NK-92 treated with Interleukin-12 subunit alpha and Interleukin-12 subunit beta, amount 100 ng/mL, for 24 hours (cell line): Measurements from ENCODE around the gene G3BP1.
"Not testable (repeated sequence)": the region's sequence is repeated elsewhere in the genome, so short reads cannot be mapped to it uniquely, and the experiment has no call there.

Experiments
- DNase-seq: peaks from one replicate; lab custom pipeline; 2025; lab: John Stamatoyannopoulos, UW

The G3BP1 gene

GRCh38 chr5:151755383-151755782 is 16.4 kb upstream of the G3BP1 start:
- DNase-seq, result no peak

GRCh38 chr5:151757233-151758140 is 14.3 kb upstream of the G3BP1 start:
- no peak for DNase-seq

GRCh38 chr5:151758141-151758429 is 13.7 kb upstream of the G3BP1 start:
- no peak for DNase-seq

GRCh38 chr5:151758430-151759241 is 13.1 kb upstream of the G3BP1 start, which contains the start of gene ATOX1:
Gene ATOX1 (minus strand): TSS chr5:151758631. CDS start chr5:151758551, 80 bp downstream.
- DNase-seq, result peak; percentile 87

GRCh38 chr5:151764801-151765200 is 7.0 kb upstream of the G3BP1 start:
- DNase-seq, result no peak

GRCh38 chr5:151766975-151767374 is 4.8 kb upstream of the G3BP1 start:
- no peak for DNase-seq

- peak; percentile 73 for DNase-seq
Observed at GRCh38 chr5:151770383-151771258, 1.1 kb upstream of the G3BP1 start.

- DNase-seq, result peak; percentile 48
Observed at GRCh38 chr5:151772029-151772845, 483 bp downstream of the G3BP1 start.

- no peak for DNase-seq
Observed at GRCh38 chr5:151772846-151773561, 1.2 kb downstream of the G3BP1 start.

GRCh38 chr5:151773951-151774350 is 2.2 kb downstream of the G3BP1 start:
- no peak for DNase-seq

- DNase-seq, result no peak
Observed at GRCh38 chr5:151775025-151775606, 3.4 kb downstream of the G3BP1 start.

- no peak for DNase-seq
Observed at GRCh38 chr5:151779531-151780125, 7.9 kb downstream of the G3BP1 start.

GRCh38 chr5:151780348-151780747 is 8.6 kb downstream of the G3BP1 start:
- no peak for DNase-seq

- DNase-seq, result no peak
Observed at GRCh38 chr5:151781201-151781600, 9.4 kb downstream of the G3BP1 start.

GRCh38 chr5:151783664-151784063 is 11.9 kb downstream of the G3BP1 start:
- not testable (repeated sequence) for DNase-seq

- no peak for DNase-seq
Observed at GRCh38 chr5:151784141-151784540, 12.4 kb downstream of the G3BP1 start.

- no peak for DNase-seq
Observed at GRCh38 chr5:151786468-151786867, 14.7 kb downstream of the G3BP1 start.

- no peak for DNase-seq
Observed at GRCh38 chr5:151787817-151788216, 16.1 kb downstream of the G3BP1 start.

- DNase-seq, result no peak
Observed at GRCh38 chr5:151793358-151793757, 21.6 kb downstream of the G3BP1 start.

- no peak for DNase-seq
Observed at GRCh38 chr5:151795426-151795825, 23.7 kb downstream of the G3BP1 start.
